ENCODE results near the gene SORCS2.

SORCS2 gene

GRCh38 chr4:7309636-7310390 is 117.5 kb downstream of the SORCS2 start:
- DNase-seq: no peak

GRCh38 chr4:7310451-7310850 is 118.1 kb downstream of the SORCS2 start:
- no peak for DNase-seq

DNA sequence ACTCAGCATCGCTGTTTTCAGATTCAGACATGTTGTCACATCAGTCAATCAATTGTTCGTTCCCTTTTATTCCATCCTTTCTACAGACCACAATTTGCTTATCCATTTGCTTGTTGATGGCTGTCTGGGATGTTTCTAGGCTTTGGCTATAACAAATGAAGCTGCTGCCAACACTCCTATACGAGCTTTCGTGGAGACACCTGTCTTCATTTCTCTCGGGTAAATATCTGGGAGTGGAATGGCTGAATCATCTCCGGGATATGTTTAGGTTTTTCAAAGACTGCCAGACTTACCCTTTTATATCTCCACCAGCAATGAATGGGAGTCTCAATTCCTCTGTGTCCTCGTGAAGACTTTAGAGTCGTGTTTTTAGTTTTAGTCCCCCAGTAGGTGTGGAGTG is 118.9 kb downstream of the SORCS2 start:
- no peak for DNase-seq

GRCh38 chr4:7312691-7313090 is 120.4 kb downstream of the SORCS2 start:
- DNase-seq: no peak

GRCh38 chr4:7313347-7313811 is 121.0 kb downstream of the SORCS2 start:
- DNase-seq: no peak

DNA sequence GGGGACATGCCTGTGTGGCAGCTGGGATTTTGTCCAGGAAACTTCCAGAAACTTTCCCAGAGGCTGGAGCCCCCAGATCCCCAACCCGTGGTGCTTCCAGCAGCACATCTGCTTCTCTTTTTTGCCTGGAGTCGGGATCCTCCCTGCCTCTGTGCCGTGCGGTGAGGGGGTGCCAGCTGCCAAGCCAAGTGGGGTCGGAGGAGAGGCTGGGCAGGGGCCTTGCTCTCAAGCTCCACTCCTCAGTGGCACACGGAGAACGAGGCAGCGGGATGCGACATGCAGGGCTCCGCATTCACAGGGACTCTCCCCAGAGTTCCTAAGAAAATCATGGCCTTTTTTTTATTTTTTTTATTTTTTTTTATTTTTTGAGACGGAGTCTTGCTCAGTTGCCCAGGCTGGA is 121.7 kb downstream of the SORCS2 start:
- DNase-seq: no peak

DNA sequence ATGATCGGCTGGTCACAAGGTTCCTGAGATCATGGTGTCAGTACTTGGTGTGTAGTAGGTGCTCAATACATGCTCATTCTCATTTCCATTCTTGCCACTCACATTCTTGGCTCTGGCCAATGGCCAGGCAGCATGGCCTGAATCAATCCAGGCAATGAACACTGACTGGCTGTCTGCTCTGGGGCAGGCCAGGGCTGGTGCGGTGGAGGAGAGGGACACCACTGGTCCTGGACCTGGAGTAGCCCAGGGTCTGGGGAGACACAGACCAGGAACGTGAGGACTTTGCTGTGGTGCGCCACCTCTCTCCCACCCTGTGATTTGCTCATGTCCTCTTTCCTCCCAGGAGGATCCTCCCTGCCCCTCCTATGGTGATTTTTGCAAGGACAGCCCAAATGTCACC is 122.9 kb downstream of the SORCS2 start:
- DNase-seq: no peak

- DNase-seq: no peak
Observed at GRCh38 chr4:7315935-7316334, 123.6 kb downstream of the SORCS2 start.

GRCh38 chr4:7319024-7319423 is 126.7 kb downstream of the SORCS2 start:
- DNase-seq: no peak

GRCh38 chr4:7320206-7320797 is 128.0 kb downstream of the SORCS2 start:
- no peak for DNase-seq

DNA sequence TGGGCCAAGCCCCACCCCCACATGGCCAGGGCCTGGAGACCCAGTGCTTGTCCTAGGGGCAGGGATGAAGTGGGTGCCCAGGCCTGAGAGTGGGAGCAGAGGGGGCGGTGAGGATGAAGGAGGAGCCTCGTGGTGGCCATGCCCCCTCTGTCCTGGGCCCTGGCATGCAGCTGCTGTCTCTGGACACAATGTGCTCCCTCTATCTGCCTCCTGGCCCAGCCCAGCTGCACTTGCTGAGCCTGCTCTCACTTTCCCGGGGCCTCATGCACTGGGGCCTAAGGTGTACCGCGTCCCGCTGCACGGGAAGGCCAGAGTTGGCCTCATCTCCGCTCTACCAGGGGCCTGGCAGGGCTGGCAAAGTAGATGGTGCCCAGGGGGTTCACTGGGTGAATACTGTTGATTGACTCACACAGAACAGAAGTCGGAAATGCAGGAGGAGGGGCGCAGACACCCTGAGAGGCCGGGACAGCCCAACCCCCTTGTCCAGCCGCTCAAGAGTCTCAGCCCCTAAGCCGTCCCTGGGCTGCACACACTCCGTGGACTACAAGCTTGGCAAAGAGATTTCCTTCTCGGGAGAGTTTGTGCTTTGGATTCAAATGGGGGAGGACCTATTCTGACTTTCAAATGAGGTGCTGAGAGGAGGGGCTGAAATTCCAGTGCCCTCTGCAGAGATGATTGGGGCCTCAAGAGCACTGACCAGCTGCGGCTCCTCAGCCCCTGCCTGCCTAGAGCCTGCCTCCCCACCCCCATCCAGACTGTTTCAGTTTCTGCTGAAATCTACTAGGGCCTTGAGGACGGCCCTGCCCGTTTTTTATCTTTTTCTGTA is 130.0 kb downstream of the SORCS2 start:
- no peak for DNase-seq

DNA sequence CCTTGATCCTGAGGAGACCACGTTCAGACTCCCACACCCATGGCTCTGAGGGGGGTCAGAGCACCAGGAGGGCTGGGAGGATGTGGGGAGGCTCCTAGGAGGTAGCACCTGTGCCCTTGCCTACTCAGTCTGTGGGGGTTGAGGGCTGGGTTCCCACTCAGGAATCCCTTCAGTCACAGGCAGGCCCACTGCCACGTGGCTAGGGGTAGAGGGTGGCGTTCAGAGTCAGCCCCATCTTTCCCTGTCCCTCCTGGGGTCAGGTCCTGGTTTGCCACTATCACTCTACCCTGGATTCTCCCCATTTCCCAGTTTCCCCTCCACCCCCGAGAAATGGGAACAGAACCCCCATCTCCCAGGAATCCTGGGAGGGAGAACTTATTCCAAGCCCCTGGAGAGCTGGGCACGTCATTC is 131.1 kb downstream of the SORCS2 start:
- no peak for DNase-seq

DNA sequence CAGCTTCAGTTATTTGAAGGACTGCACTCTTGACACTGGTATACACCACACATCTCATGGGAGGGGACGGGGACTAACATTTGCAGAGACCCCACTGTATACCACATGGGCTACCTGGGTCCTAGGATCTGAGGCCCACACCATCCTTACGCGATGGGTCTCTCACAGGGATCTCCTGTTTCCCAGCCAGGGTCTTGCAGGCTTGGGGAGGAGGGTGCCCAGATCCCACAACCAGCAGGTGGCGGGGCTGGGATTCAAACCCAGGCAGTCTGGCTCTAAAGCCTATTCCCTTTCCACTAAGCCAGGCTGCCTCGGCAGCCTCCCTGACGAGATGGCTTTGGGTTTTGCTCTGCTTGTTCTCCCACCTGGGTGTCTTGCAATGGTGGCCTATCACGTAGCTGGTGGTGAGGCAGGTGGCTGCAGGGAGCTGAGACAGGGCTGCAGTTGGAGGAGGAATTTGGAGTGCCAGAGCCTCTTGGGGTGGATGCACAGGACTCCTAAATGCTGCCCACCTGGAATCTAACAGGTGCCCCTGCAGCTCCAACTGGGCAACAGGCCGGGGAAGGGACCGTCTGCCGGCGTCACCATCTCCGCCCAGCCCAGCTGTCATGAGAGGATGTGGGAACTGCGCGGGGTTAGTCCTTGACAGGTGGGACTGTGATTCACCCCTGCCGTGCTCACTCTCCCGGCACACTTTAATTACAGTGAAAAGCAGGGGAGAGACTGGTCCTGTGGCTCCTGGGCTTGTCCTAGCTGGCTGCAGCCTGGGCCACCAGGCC is 131.7 kb downstream of the SORCS2 start:
- no peak for DNase-seq

DNA sequence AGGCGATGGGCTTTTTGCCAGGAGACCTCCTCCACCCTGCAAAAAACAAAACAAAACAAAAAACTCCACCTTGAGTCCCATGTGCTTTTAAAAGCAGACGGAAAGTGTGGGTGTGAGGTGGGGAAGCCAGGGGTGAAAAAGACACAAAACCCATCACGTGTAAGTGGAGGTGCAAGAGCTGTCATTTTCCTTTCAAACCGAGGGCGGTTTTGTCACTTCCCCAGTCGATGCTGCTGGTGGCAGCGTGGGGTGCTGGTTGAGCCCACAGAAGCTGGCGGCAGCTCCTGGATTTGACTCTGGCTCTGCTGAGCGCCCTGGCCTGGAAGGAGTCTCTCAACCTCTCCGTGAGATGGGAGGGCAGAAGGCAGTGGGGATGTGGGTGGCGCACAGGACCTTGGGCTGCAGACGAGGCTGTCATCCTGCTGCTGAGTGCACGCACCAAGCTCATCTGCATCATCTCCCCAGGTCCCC is 132.3 kb downstream of the SORCS2 start:
- no peak for DNase-seq

DNA sequence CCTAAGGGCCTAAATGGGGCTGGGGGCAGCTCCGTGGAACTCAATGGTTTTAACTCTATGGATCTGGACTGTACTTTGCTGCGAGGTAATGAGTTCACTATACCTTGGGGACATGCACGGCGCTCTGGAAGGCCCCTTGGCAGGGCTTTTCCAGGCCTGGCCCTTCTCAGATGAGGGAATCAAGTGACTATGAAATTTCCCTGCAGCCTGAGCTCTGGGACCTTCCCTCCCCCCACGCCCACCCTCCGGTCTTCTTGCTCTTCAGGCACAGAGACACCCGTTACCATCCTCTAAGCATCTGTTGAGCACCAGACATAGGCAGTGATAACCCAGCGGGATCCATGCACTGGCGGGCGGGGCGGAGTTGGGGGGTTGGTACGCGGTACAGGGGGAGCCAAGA is 133.2 kb downstream of the SORCS2 start:
- DNase-seq: no peak

DNA sequence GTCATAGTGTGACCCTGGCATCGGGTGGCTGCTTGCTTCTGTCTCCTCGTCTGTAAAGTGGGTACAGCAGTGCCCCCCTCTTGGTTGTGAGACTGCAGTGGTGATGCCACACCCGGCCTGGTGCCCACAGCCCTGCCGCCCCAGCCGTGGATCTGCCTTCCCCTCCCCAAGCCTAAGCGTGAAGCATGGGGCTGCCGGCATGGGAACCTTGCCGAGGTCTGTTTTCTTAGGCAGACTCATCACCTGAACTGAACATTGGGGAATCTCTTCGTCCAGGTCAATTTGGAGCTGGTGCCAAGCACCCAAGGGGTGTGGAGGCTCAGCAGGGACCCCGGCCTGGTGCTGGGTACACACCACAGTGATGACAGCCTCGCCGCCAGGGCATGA is 134.0 kb downstream of the SORCS2 start:
- no peak for DNase-seq

- no peak for DNase-seq
Observed at GRCh38 chr4:7326693-7327340, 134.5 kb downstream of the SORCS2 start.

DNA sequence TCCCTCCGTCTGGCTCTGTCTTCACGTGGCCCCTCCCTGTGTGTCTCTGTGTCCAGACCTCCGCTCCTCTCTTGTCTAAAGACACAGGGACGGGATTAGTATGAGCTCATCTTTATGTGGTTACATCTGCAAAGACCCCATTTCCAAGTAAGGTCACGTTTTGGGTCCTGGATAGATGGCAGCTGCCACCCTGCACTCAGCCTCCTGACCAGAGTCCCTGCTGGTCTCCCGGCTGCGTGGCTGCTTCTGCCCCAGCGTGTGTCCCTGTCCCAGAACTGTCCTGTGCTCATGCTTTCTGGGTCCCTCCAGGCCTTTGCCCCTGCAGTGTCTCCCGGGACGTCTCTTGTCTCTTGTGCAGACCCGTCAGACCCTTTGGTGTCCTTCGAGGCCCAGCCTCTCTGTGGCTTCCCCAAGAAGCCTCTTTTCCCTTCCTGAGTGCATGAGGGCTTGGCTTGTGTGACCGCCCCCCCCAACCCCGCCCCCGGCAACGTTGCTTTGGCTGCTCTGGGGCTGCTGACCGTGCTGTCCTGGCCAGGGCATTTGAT is 135.1 kb downstream of the SORCS2 start:
- DNase-seq: no peak

GRCh38 chr4:7328162-7328912 is 136.0 kb downstream of the SORCS2 start:
- DNase-seq: no peak

- DNase-seq: peak; percentile 71
Observed at GRCh38 chr4:7328913-7329638, 136.7 kb downstream of the SORCS2 start.

Measured in left hindlimb (tissue), 1 donor.